ENCODE measurements around the gene ZDHHC11B. TPM values are rescaled to one million over a fixed set of nuclear protein-coding genes. Genes with fewer than 3 reads are reported as not detected.
"Not testable (repeated sequence)": the region's sequence is repeated elsewhere in the genome, so short reads cannot be mapped to it uniquely, and the experiment has no call there.

ZDHHC11B gene
- total and polyA plus RNA-seq, 2 donors (not counting 1 experiment from before 2014, with no cell fraction given), result under 0.01 TPM; not detected in 1

DNA sequence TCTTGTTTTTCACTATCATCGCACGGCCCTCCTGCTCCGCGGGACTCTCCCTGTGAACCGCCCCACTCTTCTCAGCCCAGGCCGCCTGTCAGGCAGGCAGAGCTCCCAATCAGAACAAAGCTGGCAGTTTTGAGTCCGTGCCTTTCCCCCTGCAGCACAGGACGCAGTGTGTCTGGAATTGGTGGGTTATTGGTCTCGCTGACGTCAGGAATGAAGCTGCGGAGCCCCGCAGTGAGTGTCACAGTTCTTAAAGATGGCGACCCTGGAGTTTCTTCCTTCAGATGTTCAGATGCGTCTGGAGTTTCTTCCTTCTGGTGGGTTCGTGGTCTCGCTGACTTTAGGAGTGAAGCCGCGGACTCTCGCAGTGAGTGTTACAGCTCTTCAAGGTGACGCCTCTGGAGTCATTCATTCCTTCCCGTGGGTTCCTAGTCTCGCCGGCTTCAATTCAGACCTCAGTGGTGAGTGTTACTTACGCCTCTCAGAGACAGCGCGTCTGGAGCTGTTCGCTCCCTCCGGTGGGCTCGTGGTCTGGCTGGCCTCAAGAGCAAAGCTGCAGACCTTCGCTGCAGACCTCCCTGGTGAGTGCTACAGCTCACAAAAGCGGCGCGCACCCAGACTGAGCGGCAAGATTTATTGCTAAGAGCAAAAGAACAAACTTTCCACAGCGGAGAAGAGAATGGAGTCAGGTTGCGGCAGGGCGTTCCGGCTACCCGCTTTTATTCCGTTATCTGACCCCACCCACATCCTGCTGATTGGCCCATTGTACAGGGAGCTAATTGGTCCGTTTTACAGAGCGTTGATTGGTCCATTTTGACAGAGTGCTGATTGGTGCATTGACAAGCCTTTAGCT lies 7.4 kb downstream of the ZDHHC11B start:
- peaks cover 5% of the 10 kb centered on the region for H3K27me3 ChIP-seq (ENCODE audit: control insufficient read depth, insufficient read depth, low read length)
- H3K36me3 ChIP-seq (ENCODE audit: control insufficient read depth, insufficient read depth, low read length), result no peaks in the 10 kb centered on the region
- no peak overlapping the region for H3K4me2 ChIP-seq (ENCODE audit: extremely low read depth, insufficient read depth, low read length)
- DNase-seq (ENCODE audit: low read depth in 2 of 2), result no peak
- H3K4me3 ChIP-seq (replicated peaks in 1 of 4; ENCODE audit: control extremely low read depth in 1 of 4, insufficient read depth in 1 of 4, low read depth in 3 of 4, low read length in 4 of 4), result peak overlapping the region in 1 of 4 experiments; percentile 39
- no peaks in the 10 kb centered on the region for H3K79me2 ChIP-seq (ENCODE audit: control insufficient read depth, insufficient read depth, low read length)
- no peak overlapping the region for H3K9ac ChIP-seq (ENCODE audit: insufficient read depth, low read length)
- no peak overlapping the region for H3K27ac ChIP-seq (ENCODE audit: insufficient read depth, low read length)
- no peaks in the 10 kb centered on the region for H4K20me1 ChIP-seq (ENCODE audit: control insufficient read depth, extremely low read depth, insufficient read depth, low read length)
- no peaks in the 10 kb centered on the region for H3K9me3 ChIP-seq (ENCODE audit: control insufficient read depth, insufficient read depth, low read depth, low read length)
- TF ChIP-seq EZH2 (IDR thresholded peaks at IDR 0.05; ENCODE audit: low read length, missing control alignments), result no peak
- TF ChIP-seq, protein P1, sequence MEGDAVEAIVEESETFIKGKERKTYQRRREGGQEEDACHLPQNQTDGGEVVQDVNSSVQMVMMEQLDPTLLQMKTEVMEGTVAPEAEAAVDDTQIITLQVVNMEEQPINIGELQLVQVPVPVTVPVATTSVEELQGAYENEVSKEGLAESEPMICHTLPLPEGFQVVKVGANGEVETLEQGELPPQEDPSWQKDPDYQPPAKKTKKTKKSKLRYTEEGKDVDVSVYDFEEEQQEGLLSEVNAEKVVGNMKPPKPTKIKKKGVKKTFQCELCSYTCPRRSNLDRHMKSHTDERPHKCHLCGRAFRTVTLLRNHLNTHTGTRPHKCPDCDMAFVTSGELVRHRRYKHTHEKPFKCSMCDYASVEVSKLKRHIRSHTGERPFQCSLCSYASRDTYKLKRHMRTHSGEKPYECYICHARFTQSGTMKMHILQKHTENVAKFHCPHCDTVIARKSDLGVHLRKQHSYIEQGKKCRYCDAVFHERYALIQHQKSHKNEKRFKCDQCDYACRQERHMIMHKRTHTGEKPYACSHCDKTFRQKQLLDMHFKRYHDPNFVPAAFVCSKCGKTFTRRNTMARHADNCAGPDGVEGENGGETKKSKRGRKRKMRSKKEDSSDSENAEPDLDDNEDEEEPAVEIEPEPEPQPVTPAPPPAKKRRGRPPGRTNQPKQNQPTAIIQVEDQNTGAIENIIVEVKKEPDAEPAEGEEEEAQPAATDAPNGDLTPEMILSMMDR (conservative IDR thresholded peaks at IDR 0.05 in 1 of 2, IDR thresholded peaks at IDR 0.05 in 1 of 2; ENCODE audit: low read depth in 1 of 2, low read length in 2 of 2), result no peak
- no peaks in the 10 kb centered on the region for H3K4me1 ChIP-seq (ENCODE audit: control insufficient read depth, extremely low read depth, insufficient read depth, low read length)
- H2AFZ ChIP-seq (ENCODE audit: low read length), result no peak overlapping the region

DNA sequence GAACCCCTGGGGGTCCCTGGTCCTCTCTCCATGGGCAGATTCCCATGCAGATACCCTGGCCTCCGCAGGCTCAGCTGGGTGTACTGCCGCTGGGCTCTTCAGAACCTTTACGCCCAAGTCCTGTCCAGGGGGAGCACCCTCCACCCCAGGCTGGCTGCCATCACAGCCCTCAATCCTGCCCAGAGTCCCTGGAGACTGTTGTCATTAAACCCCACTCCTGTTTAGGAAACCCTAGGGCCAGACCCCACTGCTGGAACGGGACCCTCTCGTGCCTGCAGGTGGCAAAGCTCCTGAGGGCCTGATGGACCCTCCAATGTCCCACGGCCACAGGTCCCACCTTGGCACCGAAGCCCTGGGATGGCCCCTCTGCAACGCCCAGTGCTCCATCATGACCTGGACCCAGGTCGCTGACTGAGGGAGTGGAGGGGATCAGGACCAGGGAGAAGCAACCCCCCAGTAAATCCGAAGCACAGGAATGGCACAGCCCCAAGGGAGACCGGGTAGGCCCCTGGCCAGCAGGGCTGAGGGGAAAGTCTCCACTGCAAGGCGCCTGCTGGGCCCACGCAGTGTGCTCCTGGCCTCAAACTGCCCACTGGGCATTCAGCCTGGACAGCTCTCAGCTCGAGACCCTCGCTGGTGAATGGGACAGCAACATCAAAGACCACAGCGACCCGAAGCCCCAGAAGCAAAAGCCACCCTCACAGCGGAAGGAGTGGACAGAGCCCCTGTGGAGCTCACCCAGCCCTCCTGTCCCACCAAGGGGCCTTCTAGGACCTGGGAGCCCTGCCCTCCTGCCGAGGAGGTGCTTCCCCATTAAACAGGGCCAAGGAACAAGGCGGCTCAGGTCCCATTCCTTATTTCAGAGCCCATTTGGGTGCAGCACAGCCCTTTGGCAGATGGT lies 8.3 kb downstream of the ZDHHC11B start:
- Histone ChIP-seq H3K4me3 (replicated peaks in 1 of 4; ENCODE audit: control extremely low read depth in 1 of 4, insufficient read depth in 1 of 4, low read depth in 3 of 4, low read length in 4 of 4) (peak overlapping the region in 1 of 4 experiments; percentile 39), H3K9me3 (ENCODE audit: control insufficient read depth, insufficient read depth, low read depth, low read length) (no peaks in the 10 kb centered on the region), H2AFZ (ENCODE audit: low read length) (no peak overlapping the region), H3K79me2 (ENCODE audit: control insufficient read depth, insufficient read depth, low read length) (no peaks in the 10 kb centered on the region), H3K27me3 (ENCODE audit: control insufficient read depth, insufficient read depth, low read length) (peaks cover 5% of the 10 kb centered on the region), H4K20me1 (ENCODE audit: control insufficient read depth, extremely low read depth, insufficient read depth, low read length) (no peaks in the 10 kb centered on the region), H3K9ac (ENCODE audit: insufficient read depth, low read length) (no peak overlapping the region), H3K4me1 (ENCODE audit: control insufficient read depth, extremely low read depth, insufficient read depth, low read length) (no peaks in the 10 kb centered on the region), H3K4me2 (ENCODE audit: extremely low read depth, insufficient read depth, low read length) (no peak overlapping the region), H3K27ac (ENCODE audit: insufficient read depth, low read length) (no peak overlapping the region), H3K36me3 (ENCODE audit: control insufficient read depth, insufficient read depth, low read length) (no peaks in the 10 kb centered on the region)
- TF ChIP-seq EZH2 (IDR thresholded peaks at IDR 0.05; ENCODE audit: low read length, missing control alignments), result no peak
- TF ChIP-seq, protein P1 (conservative IDR thresholded peaks at IDR 0.05 in 1 of 2, IDR thresholded peaks at IDR 0.05 in 1 of 2; ENCODE audit: low read depth in 1 of 2, low read length in 2 of 2), result no peak
- no peak for DNase-seq (ENCODE audit: low read depth in 2 of 2)

DNA sequence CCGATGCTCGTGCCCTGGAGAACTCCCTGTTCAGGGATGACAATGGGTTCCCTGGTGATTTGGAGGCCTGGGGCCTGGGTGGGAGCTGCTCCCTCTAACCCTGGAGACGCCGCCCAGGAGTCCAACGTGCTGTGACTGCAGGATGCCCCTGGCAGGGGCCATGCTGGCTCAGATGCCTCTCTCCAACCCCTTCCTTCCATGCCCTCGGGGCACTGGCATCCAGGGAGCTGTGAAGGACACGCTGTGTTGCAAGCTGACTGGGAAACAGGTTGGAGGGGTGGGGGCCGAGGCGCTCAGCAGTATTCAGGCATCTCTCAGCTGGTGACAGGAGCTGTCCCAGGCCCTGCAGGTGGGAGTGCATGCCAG lies 9.0 kb downstream of the ZDHHC11B start:
- H2AFZ ChIP-seq (ENCODE audit: low read length); H4K20me1 ChIP-seq (ENCODE audit: control insufficient read depth, extremely low read depth, insufficient read depth, low read length); H3K4me2 ChIP-seq (ENCODE audit: extremely low read depth, insufficient read depth, low read length); H3K4me3 ChIP-seq (replicated peaks in 1 of 4; ENCODE audit: control extremely low read depth in 1 of 4, insufficient read depth in 1 of 4, low read depth in 3 of 4, low read length in 4 of 4); H3K27me3 ChIP-seq (ENCODE audit: control insufficient read depth, insufficient read depth, low read length); DNase-seq (ENCODE audit: low read depth in 2 of 2); H3K9me3 ChIP-seq (ENCODE audit: control insufficient read depth, insufficient read depth, low read depth, low read length); H3K79me2 ChIP-seq (ENCODE audit: control insufficient read depth, insufficient read depth, low read length); H3K9ac ChIP-seq (ENCODE audit: insufficient read depth, low read length); H3K4me1 ChIP-seq (ENCODE audit: control insufficient read depth, extremely low read depth, insufficient read depth, low read length); H3K36me3 ChIP-seq (ENCODE audit: control insufficient read depth, insufficient read depth, low read length); H3K27ac ChIP-seq (ENCODE audit: insufficient read depth, low read length): not testable (repeated sequence)

DNA sequence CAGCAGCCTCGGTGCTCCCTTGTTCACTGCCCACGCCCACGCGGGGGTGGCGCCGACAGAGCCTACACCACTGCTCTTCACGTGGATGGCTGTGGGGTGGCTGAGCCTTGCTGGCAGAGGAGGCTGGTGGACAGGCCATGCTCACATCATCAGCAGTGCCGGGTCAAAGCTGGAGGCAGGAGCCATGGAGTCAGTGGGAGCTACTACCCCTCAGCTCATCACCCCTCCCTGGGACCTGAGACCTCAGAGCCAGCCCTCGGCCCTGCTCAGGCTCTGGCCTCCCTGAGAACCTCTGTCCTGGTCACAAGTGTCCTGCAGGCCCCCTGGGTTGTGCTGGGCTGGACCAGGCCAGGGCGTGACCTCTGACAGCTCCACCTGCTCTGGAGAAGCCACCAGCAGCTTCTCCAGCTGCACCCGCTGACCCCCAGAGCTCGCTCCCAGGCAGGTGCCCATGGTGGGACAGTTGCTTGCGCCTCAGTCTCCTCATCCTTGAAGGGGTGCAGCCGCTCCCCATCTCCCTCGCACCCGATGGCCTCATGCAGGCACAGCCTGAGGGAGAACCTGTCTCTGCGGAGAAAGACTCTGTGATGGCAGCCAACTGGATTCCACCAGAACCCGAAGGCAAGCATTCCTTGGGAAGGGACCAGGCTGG lies 9.5 kb downstream of the ZDHHC11B start:
- H3K4me3 ChIP-seq (replicated peaks in 1 of 4; ENCODE audit: control extremely low read depth in 1 of 4, insufficient read depth in 1 of 4, low read depth in 3 of 4, low read length in 4 of 4); H3K4me1 ChIP-seq (ENCODE audit: control insufficient read depth, extremely low read depth, insufficient read depth, low read length); H3K4me2 ChIP-seq (ENCODE audit: extremely low read depth, insufficient read depth, low read length); H4K20me1 ChIP-seq (ENCODE audit: control insufficient read depth, extremely low read depth, insufficient read depth, low read length); DNase-seq (ENCODE audit: low read depth in 2 of 2); H2AFZ ChIP-seq (ENCODE audit: low read length); H3K36me3 ChIP-seq (ENCODE audit: control insufficient read depth, insufficient read depth, low read length); H3K27ac ChIP-seq (ENCODE audit: insufficient read depth, low read length); H3K79me2 ChIP-seq (ENCODE audit: control insufficient read depth, insufficient read depth, low read length); H3K9me3 ChIP-seq (ENCODE audit: control insufficient read depth, insufficient read depth, low read depth, low read length); H3K9ac ChIP-seq (ENCODE audit: insufficient read depth, low read length); H3K27me3 ChIP-seq (ENCODE audit: control insufficient read depth, insufficient read depth, low read length): not testable (repeated sequence)

DNA sequence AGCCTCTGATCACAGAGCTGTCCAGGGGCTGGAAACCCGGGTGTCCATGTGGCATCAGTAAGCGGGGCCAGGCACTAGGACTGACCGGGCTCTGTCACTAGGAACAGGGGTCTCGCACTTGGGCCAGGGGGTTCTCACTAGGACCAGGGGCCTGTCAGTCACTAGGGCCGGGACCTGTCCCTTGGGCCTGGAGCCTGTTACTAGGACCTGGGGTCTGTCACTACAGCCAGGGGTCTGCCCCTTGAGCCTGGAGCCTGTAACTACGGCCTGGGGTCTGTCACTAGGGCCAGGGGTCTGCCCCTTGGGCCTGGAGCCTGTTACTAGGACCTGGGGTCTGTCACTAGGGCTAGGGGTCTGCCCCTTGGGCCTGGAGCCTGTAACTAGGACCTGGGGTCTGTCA lies 10.2 kb downstream of the ZDHHC11B start:
- H3K27me3 ChIP-seq (ENCODE audit: control insufficient read depth, insufficient read depth, low read length); H3K9me3 ChIP-seq (ENCODE audit: control insufficient read depth, insufficient read depth, low read depth, low read length); H3K79me2 ChIP-seq (ENCODE audit: control insufficient read depth, insufficient read depth, low read length); H3K9ac ChIP-seq (ENCODE audit: insufficient read depth, low read length); H4K20me1 ChIP-seq (ENCODE audit: control insufficient read depth, extremely low read depth, insufficient read depth, low read length); H3K4me3 ChIP-seq (replicated peaks in 1 of 4; ENCODE audit: control extremely low read depth in 1 of 4, insufficient read depth in 1 of 4, low read depth in 3 of 4, low read length in 4 of 4); DNase-seq (ENCODE audit: low read depth in 2 of 2); H2AFZ ChIP-seq (ENCODE audit: low read length); H3K4me1 ChIP-seq (ENCODE audit: control insufficient read depth, extremely low read depth, insufficient read depth, low read length); H3K36me3 ChIP-seq (ENCODE audit: control insufficient read depth, insufficient read depth, low read length); H3K4me2 ChIP-seq (ENCODE audit: extremely low read depth, insufficient read depth, low read length); H3K27ac ChIP-seq (ENCODE audit: insufficient read depth, low read length): not testable (repeated sequence)
